Measurements from ENCODE around the gene CENPW.

The CENPW gene

DNA sequence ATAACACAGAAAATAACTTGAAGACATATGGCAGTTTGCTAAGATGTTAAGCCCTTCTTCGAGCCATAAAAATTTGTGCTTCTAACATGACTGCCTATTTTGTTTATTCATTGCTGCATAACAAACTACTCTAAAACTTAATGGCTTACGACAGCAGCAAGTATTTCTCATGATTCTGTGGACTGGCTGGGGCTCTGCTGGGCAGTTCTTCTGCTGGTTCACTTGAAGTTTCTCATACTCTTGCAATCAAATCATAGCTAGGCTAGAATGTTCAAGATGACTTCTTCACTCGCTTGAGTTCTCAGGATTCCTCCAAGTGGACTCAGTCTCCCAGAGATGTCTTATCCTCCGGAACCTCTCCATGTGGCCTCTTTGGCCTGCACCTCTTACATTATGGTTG is 33.4 kb downstream of the CENPW start:
- DNase-seq (ENCODE audit: low read depth) = no peak

DNA sequence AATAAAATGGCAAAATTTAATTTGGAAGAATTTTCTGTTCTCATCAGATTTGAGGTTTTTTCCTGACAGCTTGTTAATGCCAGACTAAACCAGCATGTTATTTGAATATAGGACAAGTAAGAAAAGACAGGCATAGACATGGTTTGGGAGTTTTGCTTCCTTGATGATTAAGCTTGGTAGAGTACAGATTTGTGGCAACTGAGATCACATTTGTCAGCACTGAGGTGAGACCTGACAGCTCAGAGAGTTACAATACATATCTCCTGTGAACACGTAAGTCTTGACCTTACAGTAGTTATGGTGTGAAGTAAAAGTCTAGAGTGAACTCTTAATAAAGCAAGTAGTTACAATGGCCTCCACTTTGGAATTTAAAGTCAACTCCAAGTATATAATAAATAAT is 34.5 kb downstream of the CENPW start:
- DNase-seq (ENCODE audit: low read depth) = no peak

DNA sequence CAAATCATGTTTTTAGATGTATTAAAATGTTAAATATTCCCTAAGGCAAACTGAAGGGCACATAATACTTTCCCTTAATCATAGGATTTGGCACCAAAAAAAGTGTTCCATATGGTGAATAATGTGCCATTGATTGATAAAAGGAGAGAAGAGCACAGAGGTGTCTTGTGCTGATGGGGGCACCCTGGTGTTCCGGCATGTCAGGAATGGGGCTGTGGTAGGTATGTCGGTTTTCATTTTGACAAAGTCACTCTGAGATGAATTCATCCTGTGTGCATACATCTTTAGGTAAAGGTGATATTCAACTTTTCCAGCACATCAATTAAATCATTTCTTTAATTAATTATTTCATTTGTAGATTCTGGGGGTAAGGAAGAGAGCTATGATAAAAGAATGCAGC is 36.8 kb downstream of the CENPW start:
- no peak for DNase-seq (ENCODE audit: low read depth)

DNA sequence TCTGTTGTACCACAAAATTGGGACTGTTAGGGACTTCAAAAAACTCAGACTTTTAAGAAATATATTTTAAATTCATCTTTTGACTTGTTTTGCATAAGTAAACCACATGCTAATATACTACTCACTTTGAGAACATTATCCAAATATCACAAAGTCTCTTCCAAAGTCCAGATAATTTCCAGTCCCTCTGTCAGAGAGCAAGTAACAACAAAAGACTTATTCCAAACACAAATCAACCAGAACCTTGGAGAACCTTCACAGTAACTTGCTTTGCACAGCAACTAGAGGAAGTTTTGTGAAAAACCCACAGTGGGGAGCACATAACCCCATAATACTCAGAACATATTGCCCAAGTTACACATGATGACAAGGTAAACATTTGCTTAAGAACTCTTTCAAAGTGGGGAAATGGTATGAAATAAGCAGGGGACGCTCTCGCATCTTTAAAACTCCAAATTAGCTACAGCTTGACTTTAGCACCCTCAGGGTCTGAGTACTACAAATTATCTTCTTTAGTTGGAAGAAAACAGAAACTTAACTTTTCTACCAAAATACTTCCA is 37.8 kb downstream of the CENPW start:
- DNase-seq (ENCODE audit: low read depth) = no peak

DNA sequence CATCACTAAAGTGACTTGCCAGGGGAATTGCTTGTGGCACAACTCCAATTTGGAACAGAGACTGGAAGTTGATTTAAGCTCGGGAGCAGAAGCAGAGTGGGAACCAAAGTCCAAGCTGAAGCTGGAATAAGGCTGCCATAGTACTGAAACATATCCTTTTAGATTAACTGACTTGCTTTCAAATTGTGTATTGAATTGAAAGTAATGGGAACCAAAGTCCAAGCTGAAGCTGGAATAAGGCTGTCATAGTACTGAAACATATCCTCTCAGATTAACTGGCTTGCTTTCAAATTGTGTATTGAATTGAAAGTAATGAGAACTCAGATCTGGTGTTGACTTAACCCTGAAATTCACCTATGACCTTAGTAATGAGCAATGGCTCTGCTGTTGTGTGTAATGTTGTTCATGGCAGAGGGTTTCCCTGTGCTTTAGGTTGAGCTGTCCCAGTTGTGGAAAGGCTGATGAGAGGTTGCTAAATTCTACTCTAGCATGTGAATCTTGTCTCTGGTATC is 40.2 kb downstream of the CENPW start:
- DNase-seq (ENCODE audit: low read depth) = no peak

DNA sequence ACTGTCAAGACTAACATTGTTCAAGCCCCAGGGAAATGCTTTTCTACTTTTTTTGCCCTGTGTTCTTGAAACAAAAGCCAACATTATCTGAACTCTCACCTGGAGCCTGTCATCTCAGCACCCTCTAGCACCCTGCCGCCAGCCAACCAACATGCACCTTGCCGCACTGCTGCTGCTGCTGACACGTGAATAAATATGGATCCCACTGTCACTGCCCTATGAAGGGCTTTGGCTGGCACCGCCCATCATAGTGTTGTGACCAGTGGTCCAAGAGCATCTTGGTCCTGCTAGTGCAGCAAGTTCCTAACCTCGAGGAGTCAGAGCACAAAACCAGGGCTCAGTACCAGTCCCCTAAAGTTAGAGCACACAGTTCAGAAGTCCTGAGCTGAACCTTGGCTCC is 41.6 kb downstream of the CENPW start:
- DNase-seq (ENCODE audit: low read depth) = no peak

DNA sequence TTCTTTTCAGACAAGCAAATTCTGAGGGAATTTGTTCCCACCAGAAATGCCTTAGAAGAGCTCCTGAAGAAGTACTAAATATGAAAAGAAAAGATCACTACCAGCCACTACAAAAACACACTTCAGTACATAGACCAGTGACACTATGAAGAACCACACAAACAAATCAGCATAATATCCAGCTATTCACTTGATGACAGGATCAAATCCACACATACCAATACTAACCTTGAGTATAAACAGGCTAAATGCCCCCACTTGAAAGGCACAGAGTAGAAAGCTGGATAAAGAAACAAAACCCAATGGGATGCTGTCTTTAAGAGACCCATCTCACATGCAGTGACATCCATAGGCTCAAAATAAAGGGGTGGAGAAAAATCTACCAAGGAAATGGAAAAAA is 43.3 kb downstream of the CENPW start:
- no peak for DNase-seq (ENCODE audit: low read depth)

DNA sequence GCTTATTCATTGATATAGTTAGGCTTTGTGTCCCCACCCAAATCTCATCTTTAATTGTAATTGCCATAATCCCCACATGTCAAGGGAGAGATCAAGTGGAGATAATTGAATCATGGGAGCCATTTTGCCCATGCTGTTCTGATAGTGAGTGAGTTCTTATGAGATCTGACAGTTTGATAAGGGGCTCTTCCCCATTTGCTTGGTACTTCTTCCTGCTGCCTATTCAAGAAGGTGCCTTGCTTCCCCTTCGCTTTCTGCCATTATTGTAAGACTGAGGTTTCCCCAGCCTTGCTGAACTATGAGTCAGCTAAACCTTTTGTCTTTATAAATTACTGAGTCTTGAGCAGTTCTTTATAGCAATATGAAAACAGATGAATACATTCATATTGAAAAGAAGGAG is 45.6 kb downstream of the CENPW start:
- no peak for DNase-seq (ENCODE audit: low read depth)

DNA sequence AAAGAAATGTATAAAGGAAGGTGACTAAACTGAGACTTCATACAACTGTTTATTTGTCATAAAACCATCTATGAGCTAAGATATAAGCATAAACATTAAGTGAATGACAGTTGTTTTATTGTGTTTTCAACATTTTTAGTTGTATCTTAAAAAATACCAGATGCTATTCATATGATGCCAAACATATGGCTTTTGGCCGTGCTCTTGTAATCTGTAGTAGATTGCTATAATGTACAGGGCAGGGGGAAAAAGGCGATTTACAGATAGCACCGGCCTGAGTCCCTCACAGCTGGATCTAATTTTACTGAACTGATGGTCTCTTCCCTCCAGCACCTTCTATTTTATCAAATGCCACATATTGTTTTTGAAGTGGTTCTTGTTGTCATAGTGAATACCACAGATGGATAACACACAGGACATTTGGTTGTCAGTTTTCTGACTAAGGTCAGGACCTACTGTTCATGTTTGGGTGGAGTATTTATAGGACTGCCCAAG is 48.2 kb downstream of the CENPW start:
- DNase-seq (ENCODE audit: low read depth) = no peak

DNA sequence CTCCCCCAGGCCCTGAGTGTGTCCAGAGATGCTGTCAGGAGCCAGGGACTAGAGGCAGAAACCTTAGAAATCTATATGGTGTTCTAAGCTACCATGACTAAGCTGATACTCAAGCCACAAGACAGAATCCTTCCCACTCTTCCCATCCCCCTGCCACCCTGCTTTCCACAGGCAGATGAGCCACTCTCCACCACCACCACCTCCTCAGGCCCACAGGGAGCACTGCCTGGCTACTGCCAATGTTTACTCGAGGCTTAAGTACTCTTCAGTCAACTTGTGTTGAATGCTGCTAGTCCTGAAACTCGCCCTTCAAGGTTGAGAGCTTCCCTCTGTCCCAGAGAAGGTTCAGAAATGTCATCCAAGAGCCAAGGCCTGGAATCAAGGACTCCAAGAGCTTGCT is 56.2 kb downstream of the CENPW start:
- DNase-seq (ENCODE audit: low read depth) = no peak
